GM12891 (cell line): ENCODE results near the gene FANCI.
"Not testable (repeated sequence)": the region's sequence is repeated elsewhere in the genome, so short reads cannot be mapped to it uniquely, and the experiment has no call there.

Experiments used
- DNase-seq: peaks from one replicate; pipeline ENCODE4 v3.0.0; 2011; ENCODE audit warnings: low spot score; ENCODE audit not compliant: insufficient read length
- FAIRE-seq: peaks from 2 replicates; lab custom pipeline; 2011; peaks lifted over from hg19 to GRCh38; lab: Jason Lieb, UNC
- PAX5 ChIP-seq: IDR thresholded peaks from 2 replicates; pipeline ENCODE4 v1.6.1; 2011; ENCODE audit warnings: low read length, moderate library complexity, mild to moderate bottlenecking; ENCODE audit not compliant: insufficient read depth, severe bottlenecking
- POLR2A ChIP-seq: IDR thresholded peaks from 2 replicates; pipeline ENCODE4 v1.6.1; 2011; ENCODE audit warnings: low read depth, low read length, control low read depth
- POLR2AphosphoS5 ChIP-seq: IDR thresholded peaks from 2 replicates; pipeline ENCODE4 v1.6.1; 2011; ENCODE audit warnings: low read depth, low read length, control low read depth
- POU2F2 ChIP-seq: IDR thresholded peaks from 2 replicates; pipeline ENCODE4 v1.6.1; 2011; ENCODE audit warnings: low read depth, mild to moderate bottlenecking, control low read depth, low read length, moderate library complexity
- SPI1 ChIP-seq: IDR thresholded peaks from 2 replicates; pipeline ENCODE4 v1.6.1; 2011; ENCODE audit warnings: low read depth, low read length, control low read depth
- TAF1 ChIP-seq: IDR thresholded peaks from 2 replicates; pipeline ENCODE4 v1.6.1; 2011; ENCODE audit warnings: low read depth, low read length, control low read depth

The FANCI gene

DNA sequence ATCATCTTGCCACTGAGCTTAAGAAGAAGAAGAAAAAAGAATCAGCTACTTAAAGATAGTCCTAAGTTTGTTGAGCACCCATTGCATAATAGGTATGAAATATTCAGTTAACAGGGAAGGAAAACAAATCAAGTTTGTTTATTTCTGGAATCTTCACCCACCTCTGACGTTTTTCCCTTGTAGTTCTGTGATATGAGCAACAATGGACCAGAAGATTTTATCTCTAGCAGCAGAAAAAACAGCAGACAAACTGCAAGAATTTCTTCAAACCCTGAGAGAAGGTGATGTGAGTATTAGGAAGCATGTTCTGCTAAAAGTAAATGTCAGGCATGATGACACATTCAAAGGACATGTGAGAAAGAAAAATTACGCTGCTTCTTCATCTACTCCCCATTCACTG lies 3.7 kb downstream of the FANCI start:
- no peak for FAIRE-seq
- DNase-seq = no peak
- TF ChIP-seq SPI1 (no peak), POLR2AphosphoS5 (no peak), TAF1 (no peak), POLR2A (no peak), PAX5 (no peak), POU2F2 (no peak)

DNA sequence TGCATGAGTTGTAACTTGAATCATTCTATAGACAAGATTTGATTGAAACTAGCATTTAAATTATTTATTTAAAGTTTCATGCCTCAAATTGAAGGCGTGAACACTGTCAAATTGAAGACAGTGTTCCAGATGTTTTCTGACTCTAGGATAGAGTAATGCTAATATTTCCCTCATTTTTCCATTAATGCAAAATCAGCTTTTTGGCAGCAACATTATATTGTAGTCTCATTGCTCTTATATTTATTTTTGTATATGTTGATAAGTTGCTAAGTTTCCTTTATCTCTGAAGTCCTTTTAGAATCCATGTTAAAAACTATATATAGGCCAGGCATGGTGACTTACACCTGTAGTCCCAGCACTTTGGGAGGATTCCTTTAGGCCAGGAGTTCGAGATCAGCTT lies 4.8 kb downstream of the FANCI start:
- no peak for FAIRE-seq
- TF ChIP-seq POU2F2 = no peak
- TF ChIP-seq PAX5 = no peak
- TF ChIP-seq POLR2AphosphoS5 = no peak
- no peak for TF ChIP-seq POLR2A
- TF ChIP-seq SPI1 = no peak
- TF ChIP-seq TAF1 = no peak
- DNase-seq = no peak

DNA sequence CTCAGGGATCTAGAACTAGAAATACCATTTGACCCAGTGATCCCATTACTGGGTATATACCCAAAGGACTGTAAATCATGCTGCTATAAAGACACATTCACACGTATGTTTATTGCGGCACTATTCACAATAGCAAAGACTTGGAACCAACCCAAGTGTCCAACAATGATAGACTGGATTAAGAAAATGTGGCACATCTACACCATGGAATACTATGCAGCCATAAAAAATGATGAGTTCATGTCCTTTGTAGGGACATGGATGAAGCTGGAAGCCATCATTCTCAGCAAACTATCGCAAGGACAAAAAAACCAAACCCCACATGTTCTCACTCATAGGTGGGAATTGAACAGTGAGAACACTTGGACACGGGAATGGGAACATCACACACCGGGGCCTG lies 6.4 kb downstream of the FANCI start:
- not testable (repeated sequence) for FAIRE-seq, DNase-seq

DNA sequence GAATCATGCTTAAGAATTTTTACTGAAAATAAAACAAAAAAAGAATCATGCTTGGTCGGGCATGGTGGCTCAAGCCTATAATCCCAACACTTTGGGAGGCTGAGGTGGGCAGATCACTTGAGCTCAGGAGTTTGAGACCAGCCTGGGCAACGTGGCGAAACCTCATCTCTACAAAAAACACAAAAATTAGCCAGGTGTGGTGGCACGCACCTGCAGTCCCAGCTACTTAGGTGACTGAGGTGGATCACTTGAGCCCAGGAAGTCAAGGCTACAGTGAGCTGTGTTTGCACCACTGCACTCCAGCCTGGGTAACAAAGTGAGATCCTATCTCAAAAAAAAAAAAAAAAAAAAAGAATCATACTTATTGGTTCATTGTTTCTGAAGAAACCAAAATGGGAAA lies 33.5 kb downstream of the FANCI start:
- not testable (repeated sequence) for DNase-seq, FAIRE-seq

DNA sequence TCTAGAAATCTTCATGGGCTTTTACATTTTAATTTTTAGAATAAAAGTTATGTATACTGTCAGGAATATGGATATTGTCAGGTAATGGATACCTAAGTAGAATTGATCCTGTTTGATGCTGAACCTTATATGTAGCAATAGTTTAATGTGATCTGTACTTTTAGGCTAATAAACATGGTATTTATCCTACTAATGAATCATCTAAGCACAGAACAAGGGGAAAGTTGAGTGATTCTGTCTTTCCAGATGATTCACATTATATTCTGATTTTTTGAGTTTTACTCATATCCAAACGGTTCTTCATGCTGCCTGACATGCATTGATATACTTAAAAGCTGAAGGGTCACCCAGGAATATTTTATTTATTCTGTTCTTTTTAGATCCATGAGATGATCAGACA lies 34.5 kb downstream of the FANCI start:
- no peak for FAIRE-seq
- TF ChIP-seq SPI1 = no peak
- no peak for DNase-seq

DNA sequence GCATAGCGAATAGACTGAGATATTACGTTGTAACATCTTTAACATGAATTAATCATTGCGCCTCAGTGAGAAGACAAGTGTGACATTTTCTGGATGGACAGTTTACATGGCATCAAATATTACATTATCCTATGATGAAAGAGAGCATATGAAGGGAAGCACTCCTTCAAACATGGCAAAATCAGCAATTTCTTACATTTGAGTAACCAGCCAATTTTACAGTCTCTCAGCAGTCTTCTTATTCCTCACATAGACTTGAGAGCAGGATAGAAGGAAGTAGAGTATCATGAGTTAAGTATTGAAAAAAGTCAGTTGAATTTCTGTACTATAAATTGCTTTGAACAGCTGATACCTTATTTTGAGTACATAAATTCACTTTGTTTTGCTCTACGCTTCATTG lies 38.9 kb downstream of the FANCI start:
- TF ChIP-seq POU2F2 = no peak
- no peak for TF ChIP-seq POLR2AphosphoS5
- TF ChIP-seq PAX5 = no peak
- no peak for TF ChIP-seq TAF1
- TF ChIP-seq POLR2A = no peak
- no peak for TF ChIP-seq SPI1
- FAIRE-seq (no peak), DNase-seq (no peak)

DNA sequence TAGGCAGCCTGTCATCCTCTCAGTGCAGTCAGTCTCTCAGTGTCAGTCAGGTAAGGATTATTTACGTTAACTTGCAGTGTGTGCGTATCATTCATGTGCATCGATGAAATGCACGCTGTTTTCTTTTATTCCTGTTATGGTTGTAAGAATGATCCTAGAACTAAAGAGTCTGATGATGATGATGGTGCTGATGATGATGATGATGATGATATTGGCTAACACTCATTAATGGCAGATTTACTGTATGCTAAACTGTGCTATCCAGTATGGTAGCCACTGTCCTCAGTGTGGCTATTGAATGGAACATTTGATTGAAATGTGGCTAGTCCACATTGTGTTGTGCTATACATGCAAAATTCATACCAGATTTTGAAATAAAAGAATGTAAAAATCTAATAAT lies 39.4 kb downstream of the FANCI start:
- no peak for DNase-seq
- TF ChIP-seq TAF1 (no peak), POLR2A (no peak), SPI1 (no peak), POU2F2 (no peak), PAX5 (no peak), POLR2AphosphoS5 (no peak)
- no peak for FAIRE-seq

DNA sequence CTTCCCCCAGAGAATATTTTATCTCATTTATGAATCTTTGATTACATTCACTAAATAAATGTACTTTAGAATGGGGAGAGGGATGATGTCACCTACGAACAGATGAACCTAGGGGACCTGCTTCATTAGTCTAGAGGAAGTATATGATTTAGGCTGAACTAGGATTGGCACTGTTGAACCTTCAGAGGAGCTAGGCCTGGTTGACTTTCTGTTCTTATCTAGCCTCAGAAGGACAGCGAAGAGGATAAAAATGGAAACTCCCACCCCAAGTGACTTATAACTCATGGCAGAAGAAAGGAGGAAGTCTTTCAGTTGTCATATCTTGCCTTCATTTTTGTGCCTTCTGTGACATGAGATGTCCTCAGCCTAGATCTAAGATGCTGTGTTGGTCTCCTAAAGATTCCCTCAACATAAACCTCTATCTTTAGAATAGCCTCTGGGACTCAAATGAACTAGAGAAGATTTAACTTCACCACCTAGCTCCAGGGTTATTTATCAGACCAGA lies 48.2 kb downstream of the FANCI start:
- TF ChIP-seq TAF1 (no peak), PAX5 (no peak), POU2F2 (no peak), SPI1 (no peak), POLR2AphosphoS5 (no peak), POLR2A (no peak)
- DNase-seq = no peak
- no peak for FAIRE-seq

DNA sequence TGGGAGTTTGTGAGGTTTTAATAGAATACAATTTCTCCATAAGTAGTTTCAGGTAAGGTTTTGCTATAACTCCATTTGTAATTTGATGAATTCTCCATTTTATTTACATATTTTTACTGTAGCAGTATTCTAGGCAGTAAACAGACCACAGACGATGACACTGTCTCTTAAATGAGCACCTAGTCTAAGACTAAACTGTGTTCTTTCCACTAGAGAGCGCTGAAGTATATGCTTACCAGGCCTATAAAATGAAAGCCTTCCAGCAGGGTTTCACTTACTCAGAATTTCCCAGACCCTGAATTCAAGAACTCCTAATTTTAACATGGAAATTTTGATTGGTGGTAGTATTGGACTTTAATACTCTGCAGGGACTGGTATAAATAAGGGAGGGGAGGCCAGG lies 49.2 kb downstream of the FANCI start:
- DNase-seq = no peak
- TF ChIP-seq POLR2A = no peak
- no peak for TF ChIP-seq TAF1
- no peak for TF ChIP-seq POLR2AphosphoS5
- no peak for TF ChIP-seq PAX5
- no peak for TF ChIP-seq POU2F2
- TF ChIP-seq SPI1 = no peak
- FAIRE-seq = no peak

DNA sequence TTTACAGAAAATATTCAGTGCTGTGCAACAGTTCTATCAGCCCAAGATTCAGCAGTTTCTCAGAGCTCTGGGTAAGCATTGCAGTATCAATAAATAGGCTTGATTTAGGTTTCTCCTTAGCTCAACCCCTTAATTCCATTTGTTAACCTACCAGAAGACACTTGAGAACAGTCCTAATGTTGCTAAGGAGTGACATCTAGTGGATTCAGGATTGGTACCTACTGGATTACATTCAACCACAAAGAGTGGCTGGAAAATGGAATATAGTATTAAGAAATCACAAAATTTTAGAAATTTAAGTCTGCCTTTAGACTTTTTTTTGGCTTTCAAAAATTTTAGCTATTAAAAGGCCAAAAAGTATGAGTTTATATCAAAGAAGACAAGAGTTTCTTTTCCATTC lies 56.1 kb downstream of the FANCI start:
- DNase-seq = no peak
- no peak for FAIRE-seq
- TF ChIP-seq POLR2A = no peak
- TF ChIP-seq SPI1 = no peak
- TF ChIP-seq POLR2AphosphoS5 = no peak
- TF ChIP-seq TAF1 = no peak
- TF ChIP-seq PAX5 = no peak
- TF ChIP-seq POU2F2 = no peak
